Measurements from ENCODE around the gene CNTNAP2. TPM values are rescaled to one million over a fixed set of nuclear protein-coding genes. Genes with fewer than 3 reads are reported as not detected.

CNTNAP2 gene
- total RNA-seq, 2 experiments from 2014 or later = not detected

DNA sequence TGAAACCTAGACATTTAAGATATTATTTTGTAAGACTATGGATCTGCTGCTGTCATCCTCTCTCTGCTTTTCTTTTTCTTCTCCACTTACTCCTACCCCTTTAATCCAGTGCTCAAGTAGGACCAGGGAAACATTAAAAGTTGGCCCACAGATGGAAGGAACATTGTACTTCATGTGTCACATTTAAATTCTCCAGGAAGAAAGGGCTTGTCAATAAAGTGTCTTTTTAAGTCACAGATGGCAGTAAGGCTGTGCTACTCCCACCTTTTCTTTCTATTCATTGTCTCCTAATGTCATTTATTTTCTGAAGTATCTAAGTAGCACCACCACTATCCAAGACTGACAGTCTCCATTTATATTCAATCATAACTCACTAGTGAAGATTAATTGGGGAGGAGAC, 1736.2 kb downstream of the CNTNAP2 start:
- POLR2A ChIA-PET = no interaction called here
- CTCF ChIA-PET = no interaction called here

DNA sequence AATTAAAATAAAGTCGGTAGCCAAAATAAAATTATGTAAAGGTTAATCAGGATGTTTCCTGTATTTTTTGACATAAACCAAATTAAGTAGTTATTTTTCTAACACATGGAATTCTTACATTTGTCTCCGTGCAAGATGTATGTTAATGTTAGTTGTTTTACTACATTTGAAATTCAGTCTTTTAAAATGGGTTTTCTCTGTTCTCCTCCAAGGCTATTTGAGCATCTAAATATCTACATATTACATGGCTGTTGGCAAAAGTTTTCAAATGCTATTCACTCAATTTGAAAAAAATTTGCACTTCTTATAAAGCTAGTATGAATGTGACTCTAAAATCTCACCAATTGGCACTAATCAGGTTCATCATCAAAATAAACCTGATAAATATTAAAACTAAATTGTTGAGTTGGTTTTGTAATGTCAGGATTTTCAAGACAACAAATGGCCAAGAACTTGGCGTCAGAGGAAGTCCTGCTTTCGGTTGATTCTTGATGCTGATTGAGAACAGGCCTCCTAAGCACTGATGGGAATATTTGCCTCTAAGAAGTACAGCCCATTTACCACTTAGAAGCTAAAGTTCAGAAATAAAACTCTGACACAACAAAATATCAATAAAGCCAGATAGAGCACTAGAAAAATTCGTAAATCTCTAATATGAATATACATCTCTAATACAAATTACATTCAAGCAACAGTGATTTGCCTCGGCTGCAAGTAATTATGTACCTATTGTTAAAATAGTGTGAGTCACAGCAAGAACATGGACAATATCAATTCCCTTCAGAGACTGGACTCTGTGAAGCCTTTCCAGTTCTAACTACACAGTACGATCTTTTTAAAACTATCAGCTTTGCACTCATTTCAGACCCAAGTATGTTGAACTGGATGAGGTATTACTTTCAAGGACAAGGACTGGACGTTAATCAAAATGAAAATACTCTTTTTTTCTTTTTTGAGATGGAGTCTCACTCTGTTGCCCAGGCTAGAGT, 1740.8 kb downstream of the CNTNAP2 start:
- ChIA-PET CTCF (no interaction called here), POLR2A (no interaction called here)

DNA sequence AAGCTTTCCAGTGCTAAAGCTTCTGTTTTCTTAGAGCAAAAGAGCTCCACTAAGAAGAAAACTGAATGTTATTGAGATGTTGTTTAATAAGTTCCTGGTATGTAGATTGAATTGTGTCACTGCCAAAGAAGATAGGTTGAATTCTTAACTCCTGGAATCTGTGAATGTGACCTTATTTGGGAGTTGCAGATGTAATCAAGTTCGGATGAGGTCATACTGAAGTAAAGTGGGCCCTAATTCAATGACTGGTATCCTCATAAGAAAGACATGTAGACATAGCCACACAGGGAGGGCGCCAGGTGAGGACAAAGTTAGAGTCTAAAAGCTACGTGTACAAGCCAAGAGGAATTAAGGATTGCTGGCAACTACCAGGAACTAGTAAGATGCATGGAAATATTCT, 1741.8 kb downstream of the CNTNAP2 start:
- POLR2A ChIA-PET = no interaction called here
- CTCF ChIA-PET = no interaction called here

GRCh38 chr7:147859033-147859432, 1742.4 kb downstream of the CNTNAP2 start:
- CTCF ChIA-PET = no interaction called here
- POLR2A ChIA-PET = no interaction called here

DNA sequence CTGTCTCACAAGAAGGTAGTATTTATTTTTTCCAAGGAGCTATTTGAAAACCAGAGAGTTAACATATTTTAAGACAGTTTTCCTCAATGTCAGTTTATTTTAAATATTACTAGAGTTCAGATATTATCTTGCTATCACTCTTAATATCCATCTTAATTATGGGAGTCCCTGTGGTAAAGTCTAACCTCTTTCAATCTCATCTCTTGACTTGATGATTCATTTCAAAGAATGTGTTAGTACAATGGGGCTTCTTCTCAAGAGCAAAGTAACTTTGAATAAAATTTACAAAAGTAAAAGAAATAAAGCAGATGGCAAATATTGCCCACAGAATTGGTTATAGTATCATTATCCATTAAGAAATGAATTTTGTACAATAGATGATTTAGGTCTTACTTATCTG, 1742.9 kb downstream of the CNTNAP2 start:
- ChIA-PET CTCF (no interaction called here), POLR2A (no interaction called here)

GRCh38 chr7:147861058-147861716, 1744.6 kb downstream of the CNTNAP2 start:
- ChIA-PET CTCF (no interaction called here), POLR2A (no interaction called here)

- CTCF ChIA-PET = no interaction called here
These were observed 1745.3 kb downstream of the CNTNAP2 start for GRCh38 chr7:147861945-147862344.

GRCh38 chr7:147869456-147869855, 1752.9 kb downstream of the CNTNAP2 start:
- POLR2A ChIA-PET = no interaction called here
- CTCF ChIA-PET = no interaction called here

More at GRCh38 chr7:147861945-147862344, 1745.3 kb downstream of the CNTNAP2 start:
- POLR2A ChIA-PET = no interaction called here

DNA sequence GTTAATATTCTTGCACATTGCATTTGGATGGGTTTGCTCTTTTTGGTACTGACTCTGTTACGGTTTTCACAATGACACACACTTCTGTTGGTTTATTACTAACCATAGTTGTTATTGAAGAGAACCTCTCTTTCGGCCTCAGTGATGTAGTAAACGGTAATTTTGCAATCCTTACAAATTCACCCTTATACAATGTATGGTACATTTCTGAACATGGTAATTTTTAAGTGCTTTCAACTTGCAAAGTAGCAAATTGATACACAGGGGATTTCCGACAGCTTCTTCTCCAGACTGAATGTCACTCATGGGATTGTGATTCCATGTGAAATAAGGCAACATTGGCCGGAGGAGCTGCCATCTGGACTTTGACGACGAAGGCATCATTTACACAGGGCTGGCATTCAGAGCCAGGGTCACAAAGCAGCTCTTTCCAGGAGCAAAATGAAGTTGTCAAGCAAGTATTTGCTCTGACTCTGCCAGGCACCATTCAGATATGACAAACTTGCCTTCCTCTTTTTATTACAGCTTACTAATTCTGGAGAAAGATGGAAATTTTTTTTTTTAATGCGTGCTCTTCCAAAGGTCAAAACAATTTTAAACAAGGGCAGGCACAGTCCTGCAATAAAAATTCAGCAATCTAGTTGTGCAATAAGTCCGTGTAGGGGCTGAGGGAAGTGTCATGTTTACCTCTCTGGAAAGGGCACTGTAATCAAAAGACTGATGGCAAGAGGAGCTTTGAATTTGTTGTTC, 1762.5 kb downstream of the CNTNAP2 start:
- POLR2A ChIA-PET = no interaction called here
- CTCF ChIA-PET = no interaction called here

DNA sequence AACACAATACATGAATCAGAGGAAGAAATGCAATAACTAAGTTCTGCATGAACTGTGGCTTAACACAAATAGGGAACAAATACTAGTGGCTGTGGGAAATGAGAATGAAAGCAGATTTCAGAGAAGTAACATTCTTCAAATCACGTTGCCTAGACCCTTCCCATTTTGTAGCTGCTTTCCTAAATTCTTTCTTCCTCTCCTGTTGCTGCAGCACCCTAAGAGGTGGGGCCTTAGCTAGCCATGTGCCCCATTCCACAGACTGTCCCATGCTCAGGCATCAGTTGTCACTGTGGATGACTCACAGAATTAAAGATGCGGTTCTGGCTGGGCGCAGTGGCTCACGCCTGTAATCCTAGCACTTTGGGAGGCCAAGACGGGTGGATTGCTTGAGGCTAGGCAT, 1769.3 kb downstream of the CNTNAP2 start:
- CTCF ChIA-PET = interaction anchor here (1.1 kb wide), 1 partner anchor 8 kb away, joined by 4 read pairs; no protein-coding TSS in a partner anchor

DNA sequence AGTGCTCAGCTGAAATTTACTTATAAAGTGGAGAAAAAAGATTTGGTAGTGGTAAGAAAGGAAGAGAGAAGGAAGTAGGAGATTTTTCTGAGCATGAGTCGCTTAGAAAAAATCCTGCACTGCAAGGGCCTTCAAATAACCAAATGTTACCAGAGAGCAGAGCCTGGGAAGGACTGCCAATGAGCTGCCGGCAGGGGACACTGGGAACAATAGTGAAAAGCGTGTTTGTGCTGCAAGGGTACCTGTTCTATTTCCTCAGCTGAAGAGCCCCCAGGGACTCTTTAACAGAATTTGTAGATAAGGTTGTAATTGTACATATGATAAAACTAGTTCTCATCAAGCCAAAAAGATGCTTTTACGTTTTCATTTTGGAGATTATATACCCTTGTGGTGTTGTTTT, 1777.7 kb downstream of the CNTNAP2 start:
- POLR2A ChIA-PET = no interaction called here
- CTCF ChIA-PET = interaction anchor here (1.1 kb wide), 1 partner anchor 9 kb away, joined by 4 read pairs; no protein-coding TSS in a partner anchor

More for the DNA sequence above, 1769.3 kb downstream of the CNTNAP2 start:
- POLR2A ChIA-PET = no interaction called here

GRCh38 chr7:147896121-147896520, 1779.5 kb downstream of the CNTNAP2 start:
- ChIA-PET CTCF (no interaction called here), POLR2A (no interaction called here)

DNA sequence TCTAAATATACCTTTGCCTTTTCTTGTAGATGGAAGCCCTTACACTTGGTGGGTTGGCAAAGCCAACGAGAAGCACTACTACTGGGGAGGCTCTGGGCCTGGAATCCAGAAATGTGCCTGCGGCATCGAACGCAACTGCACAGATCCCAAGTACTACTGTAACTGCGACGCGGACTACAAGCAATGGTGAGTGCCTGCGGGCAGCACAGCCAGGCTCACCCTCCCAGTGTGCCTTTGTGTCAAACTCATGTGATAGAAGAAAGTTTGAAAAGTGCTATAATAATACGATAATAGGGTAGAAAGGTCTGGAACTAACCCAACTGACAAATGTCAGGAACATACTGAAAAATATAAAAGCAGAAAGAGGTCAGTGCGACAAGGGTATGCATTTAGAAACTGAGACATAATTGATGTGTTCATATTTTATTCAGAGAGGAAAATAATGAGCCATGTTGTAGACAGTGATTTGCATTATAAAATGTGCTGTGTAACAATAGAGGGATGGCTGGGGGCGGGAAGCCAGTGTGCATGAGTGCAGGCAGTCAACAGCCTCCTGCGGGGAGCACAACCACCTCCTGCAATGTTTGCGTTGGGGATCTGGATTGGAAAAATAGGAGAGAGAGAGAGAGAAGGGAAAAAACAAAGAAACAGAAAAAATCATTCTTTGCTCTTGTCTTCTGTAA, 1787.1 kb downstream of the CNTNAP2 start:
- CTCF ChIA-PET = no interaction called here
- POLR2A ChIA-PET = no interaction called here

DNA sequence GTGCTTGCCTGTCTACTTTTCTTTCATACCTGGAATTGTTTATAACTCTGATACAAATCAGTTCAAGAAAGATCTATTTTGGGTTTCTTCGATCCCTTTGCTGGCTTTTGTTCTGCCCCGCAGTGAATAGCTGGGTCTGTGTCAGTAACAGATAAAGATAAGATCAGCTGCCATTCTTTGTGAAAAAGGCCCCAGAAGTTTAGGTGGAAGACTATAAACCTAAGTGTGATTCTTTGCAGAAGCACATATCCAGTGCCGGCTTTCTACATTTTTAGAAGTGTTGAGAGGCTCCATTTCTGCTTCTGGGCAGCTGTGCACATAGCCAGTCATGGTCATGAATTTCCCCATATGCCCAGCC, 1787.6 kb downstream of the CNTNAP2 start:
- POLR2A ChIA-PET = no interaction called here
- CTCF ChIA-PET = no interaction called here

DNA sequence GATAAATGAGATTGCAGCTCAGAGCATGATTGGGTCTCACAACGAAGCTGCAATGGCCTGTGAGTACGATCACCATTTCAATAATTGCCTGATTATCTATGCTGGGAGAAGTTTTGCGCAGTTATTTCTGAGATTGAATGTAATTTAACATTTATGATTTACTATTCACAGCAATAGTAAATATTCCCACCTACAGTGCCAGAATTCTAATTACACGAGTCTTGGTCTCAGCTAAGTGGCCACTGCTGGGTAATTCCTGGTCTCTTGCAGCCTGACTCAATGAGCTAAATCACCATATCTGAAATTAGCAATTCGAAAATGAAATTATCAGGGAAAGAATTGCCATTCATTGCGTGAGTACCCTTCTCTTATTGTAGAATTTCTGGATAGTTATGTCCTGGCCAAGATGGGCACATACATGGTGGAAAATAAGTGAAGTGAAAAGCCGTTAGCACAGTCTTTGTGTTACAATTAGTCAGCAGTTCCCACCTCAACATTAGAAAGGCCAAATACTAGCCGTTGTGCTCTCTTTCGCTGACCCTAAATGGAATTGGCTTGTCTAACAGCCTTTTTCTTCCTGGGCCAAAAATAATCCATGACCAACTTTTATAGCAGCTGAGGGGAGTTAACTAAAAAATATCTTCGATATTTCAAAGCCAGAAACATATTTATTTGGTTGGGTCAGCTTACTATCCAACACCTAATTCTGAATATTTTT, 1793.0 kb downstream of the CNTNAP2 start:
- ChIA-PET CTCF (no interaction called here), POLR2A (no interaction called here)

DNA sequence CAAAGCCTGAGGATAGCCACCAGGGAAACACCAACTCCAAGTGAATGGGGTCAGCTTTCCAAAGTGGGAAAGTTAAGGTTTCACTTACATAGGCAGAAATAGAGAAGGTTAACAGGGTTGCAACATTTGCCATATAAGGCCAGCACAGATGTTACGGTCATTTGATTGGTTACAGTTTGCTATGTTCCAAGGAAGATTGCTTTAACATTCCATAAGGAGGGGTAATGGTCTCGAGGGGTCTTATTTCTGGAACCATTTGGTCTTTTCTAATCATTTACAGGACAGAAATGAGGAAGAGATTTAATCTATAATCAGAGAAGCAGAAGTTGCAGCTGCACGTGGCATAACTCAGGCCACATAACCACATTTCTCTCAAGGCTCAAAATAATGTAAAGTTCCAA, 1794.6 kb downstream of the CNTNAP2 start:
- CTCF ChIA-PET = no interaction called here
- POLR2A ChIA-PET = no interaction called here

DNA sequence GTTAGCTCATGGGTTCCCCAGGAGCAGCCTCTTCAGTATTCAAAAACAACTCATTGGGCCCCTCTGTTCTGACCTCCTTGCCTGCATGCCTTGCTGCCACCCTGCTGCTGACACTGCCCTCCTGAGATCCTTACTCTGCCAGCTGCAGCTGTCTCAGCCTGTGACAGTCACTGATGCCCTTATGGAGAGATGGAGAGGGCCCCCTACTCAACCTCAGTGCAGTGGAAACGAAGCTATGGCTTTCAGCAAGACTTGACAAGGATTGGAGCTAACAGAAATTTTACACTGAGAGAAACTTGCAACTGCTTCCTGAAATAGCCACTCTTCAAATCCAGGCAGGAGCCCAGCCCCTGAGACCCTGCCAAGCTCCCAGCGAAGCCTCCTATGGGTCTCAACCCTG, 1795.7 kb downstream of the CNTNAP2 start:
- CTCF ChIA-PET = no interaction called here
- POLR2A ChIA-PET = no interaction called here

- POLR2A ChIA-PET = no interaction called here
- CTCF ChIA-PET = no interaction called here
These were observed 1796.5 kb downstream of the CNTNAP2 start for GRCh38 chr7:147912946-147913638.

DNA sequence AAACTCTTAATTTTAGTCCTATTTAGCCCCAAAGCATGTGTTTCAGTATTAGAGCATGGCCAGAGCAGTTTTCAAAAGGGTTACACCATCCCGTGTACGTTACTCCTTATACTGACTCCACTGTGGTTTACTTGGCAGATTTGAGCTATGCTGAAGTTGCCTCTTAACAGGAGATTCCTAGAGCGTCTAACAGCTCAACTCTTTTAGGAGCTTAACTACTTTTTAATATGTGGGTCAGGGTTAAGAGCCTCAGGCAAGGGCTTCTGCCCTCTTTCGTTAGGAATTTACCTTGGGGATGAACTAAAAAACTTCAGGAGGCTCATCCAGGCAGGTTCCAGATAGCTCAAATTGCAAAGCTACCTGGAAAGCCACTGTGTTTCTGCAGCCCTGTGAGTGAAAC, 1799.2 kb downstream of the CNTNAP2 start:
- POLR2A ChIA-PET = no interaction called here
- CTCF ChIA-PET = no interaction called here

All from activated CD8-positive, alpha-beta memory T cell treated with anti-CD3 and anti-CD28 coated beads for 36 hours (primary cell).